ENCODE results near the gene PDE8A. TPM values are rescaled to one million over a fixed set of nuclear protein-coding genes. Genes with fewer than 3 reads are reported as not detected.

Gene PDE8A
- total RNA-seq (10 to 100 TPM; 21.5 to 33.7 (median 25.1) TPM), total RNA-seq (29.5 to 83.9 (median 50.4) reads per million in 29 experiments)
- total RNA-seq (2013), result 21.0 TPM

- H3K36me3 Mint-ChIP-seq, result no peaks in the 10 kb centered on the region
- Histone ChIP-seq H3K27ac (ENCODE audit: low read length) (peak within 1 kb of the TSS; percentile 97), H3K36me3 (ENCODE audit: control insufficient read depth in 2 of 2, extremely low read depth in 1 of 2, insufficient read depth in 1 of 2, low read length in 1 of 2) (no peaks in the 10 kb centered on the region), H3K4me1 (ENCODE audit: control insufficient read depth in 1 of 2, extremely low read depth in 1 of 2, insufficient read depth in 2 of 2, low read length in 2 of 2) (peaks cover 5 to 27% of the 10 kb centered on the region in 2 experiments), H3K9me3 (no peaks in the 10 kb centered on the region), H3K4me3 (ENCODE audit: control insufficient read depth in 1 of 2, extremely low read depth in 1 of 2, low read length in 1 of 2) (peak within 1 kb of the TSS; percentile 92 to 100), H3K27me3 (replicated peaks in 1 of 2; ENCODE audit: control insufficient read depth in 2 of 2, extremely low read depth in 1 of 2, insufficient read depth in 2 of 2, low read length in 1 of 2) (no peaks in the 10 kb centered on the region)
- H3K27ac Mint-ChIP-seq, result peak within 1 kb of the TSS; percentile 97
- peak; percentile 5 to 25 (median 17) for ATAC-seq (replicated peaks in 1 of 4)
- no peaks in the 10 kb centered on the region for H3K9me3 Mint-ChIP-seq
- no peaks in the 10 kb centered on the region for H3K27me3 Mint-ChIP-seq
- POLR2A ChIA-PET, result interaction anchor here in 1 of 2 donors (0.6 kb wide), 1 partner anchor 166 kb away, joined by 3 read pairs; no protein-coding TSS in a partner anchor
- under 1% methylated on average over 88 of the region's 95 CpGs for WGBS (ENCODE audit: insufficient coverage)
- CTCF ChIA-PET, result interaction anchor here in 1 of 2 donors (1.3 to 2.0 kb wide), 2 partner anchors 62 to 187 kb away, joined by 5 to 7 read pairs; no protein-coding TSS in a partner anchor
- H3K4me1 Mint-ChIP-seq, result peaks cover 47 to 49% (median 48%) of the 10 kb centered on the region in 3 donors
- DNase-seq, result peak in 32 of 35 experiments; percentile 10 to 74 (median 37)
- peak within 1 kb of the TSS; percentile 92 to 96 (median 95) for H3K4me3 Mint-ChIP-seq
These were observed at the start of gene PDE8A for GRCh38 chr15:84981711-84982300. PDE8A (plus strand) TSS chr15:84981856; CDS start chr15:84982163, 307 bp downstream.

DNA sequence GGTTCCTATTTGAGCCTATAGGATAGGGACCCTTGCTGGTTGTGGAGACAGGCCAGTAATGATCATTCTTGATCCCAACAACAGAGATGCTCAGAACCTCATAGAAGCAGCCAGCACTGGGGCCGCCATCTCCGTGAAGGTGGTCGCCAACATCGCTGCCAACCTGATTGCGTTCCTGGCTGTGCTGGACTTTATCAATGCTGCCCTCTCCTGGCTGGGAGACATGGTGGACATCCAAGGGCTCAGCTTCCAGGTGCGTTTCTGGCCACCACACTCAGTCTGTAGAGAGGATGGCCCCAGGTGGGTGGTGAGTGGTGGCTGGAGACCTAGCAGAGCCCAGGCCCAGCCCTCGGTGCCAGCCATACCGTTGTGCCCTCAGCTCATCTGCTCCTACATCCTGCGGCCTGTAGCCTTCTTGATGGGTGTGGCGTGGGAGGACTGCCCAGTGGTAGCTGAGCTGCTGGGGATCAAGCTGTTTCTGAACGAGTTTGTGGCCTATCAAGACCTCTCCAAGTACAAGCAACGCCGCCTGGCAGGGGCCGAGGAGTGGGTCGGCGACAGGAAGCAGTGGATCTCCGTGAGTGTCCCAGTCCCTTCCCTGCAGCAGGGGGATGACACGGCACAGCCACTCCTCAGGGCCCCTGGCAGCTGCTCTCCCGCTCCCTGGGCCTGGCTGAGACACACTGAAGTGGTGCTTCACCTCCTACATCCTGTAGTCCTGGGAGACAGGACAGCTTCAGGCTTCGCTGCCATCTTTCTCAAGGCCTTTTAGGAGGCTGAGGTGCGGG, 46.5 kb upstream of the PDE8A start:
- DNase-seq (no peak), ATAC-seq (replicated peaks in 1 of 4) (no peak)
- Histone ChIP-seq H3K27me3 (replicated peaks in 1 of 2; ENCODE audit: control insufficient read depth in 2 of 2, extremely low read depth in 1 of 2, insufficient read depth in 2 of 2, low read length in 1 of 2) (peaks cover 0 to 5% of the 10 kb centered on the region in 2 experiments), H3K36me3 (ENCODE audit: control insufficient read depth in 2 of 2, extremely low read depth in 1 of 2, insufficient read depth in 1 of 2, low read length in 1 of 2) (no peaks in the 10 kb centered on the region), H3K9me3 (no peaks in the 10 kb centered on the region), H3K4me1 (ENCODE audit: control insufficient read depth in 1 of 2, extremely low read depth in 1 of 2, insufficient read depth in 2 of 2, low read length in 2 of 2) (no peaks in the 10 kb centered on the region), H3K4me3 (ENCODE audit: control insufficient read depth in 1 of 2, extremely low read depth in 1 of 2, low read length in 1 of 2) (no peak overlapping the region), H3K27ac (ENCODE audit: low read length) (no peak overlapping the region)
- ChIA-PET POLR2A (no interaction called here), CTCF (interaction anchor here in 1 of 2 donors (0.6 kb wide), 1 partner anchor 348 kb away, joined by 3 read pairs; no protein-coding TSS in a partner anchor)
- Mint-ChIP-seq H3K27ac (no peak overlapping the region), H3K36me3 (no peaks in the 10 kb centered on the region), H3K4me3 (no peak overlapping the region), H3K27me3 (peaks cover 0 to 6% of the 10 kb centered on the region in 2 donors), H3K4me1 (peaks cover 0 to 2% (median 0%) of the 10 kb centered on the region in 3 donors), H3K9me3 (no peaks in the 10 kb centered on the region)
- 91% methylated on average over 18 of the region's 21 CpGs for WGBS (ENCODE audit: insufficient coverage)

- ATAC-seq (replicated peaks in 1 of 4) (no peak), DNase-seq (no peak)
- no peak overlapping the region for H3K27ac ChIP-seq (ENCODE audit: low read length)
- WGBS (ENCODE audit: insufficient coverage), result 20% methylated on average over 2 of the region's 5 CpGs
- peaks cover 0 to 7% of the 10 kb centered on the region in 2 experiments for H3K27me3 ChIP-seq (replicated peaks in 1 of 2; ENCODE audit: control insufficient read depth in 2 of 2, extremely low read depth in 1 of 2, insufficient read depth in 2 of 2, low read length in 1 of 2)
- Mint-ChIP-seq H3K9me3 (no peaks in the 10 kb centered on the region), H3K27me3 (peaks cover 0 to 6% of the 10 kb centered on the region in 2 donors), H3K36me3 (no peaks in the 10 kb centered on the region), H3K4me3 (no peak overlapping the region), H3K4me1 (peaks cover 0 to 2% (median 0%) of the 10 kb centered on the region in 3 donors), H3K27ac (no peak overlapping the region)
- H3K36me3 ChIP-seq (ENCODE audit: control insufficient read depth in 2 of 2, extremely low read depth in 1 of 2, insufficient read depth in 1 of 2, low read length in 1 of 2), result no peaks in the 10 kb centered on the region
- no peaks in the 10 kb centered on the region for H3K9me3 ChIP-seq
- POLR2A ChIA-PET, result interaction anchor here in 1 of 2 donors (0.6 kb wide), 1 partner anchor 650 kb away, joined by 5 read pairs; no protein-coding TSS in a partner anchor
- no peak overlapping the region for H3K4me3 ChIP-seq (ENCODE audit: control insufficient read depth in 1 of 2, extremely low read depth in 1 of 2, low read length in 1 of 2)
- CTCF ChIA-PET, result interaction anchor here (0.7 kb wide), 2 partner anchors 56 to 336 kb away, joined by 3 to 4 read pairs; no protein-coding TSS in a partner anchor
- no peaks in the 10 kb centered on the region for H3K4me1 ChIP-seq (ENCODE audit: control insufficient read depth in 1 of 2, extremely low read depth in 1 of 2, insufficient read depth in 2 of 2, low read length in 2 of 2)
These were observed 44.5 kb upstream of the PDE8A start for GRCh38 chr15:84937144-84937543.

DNA sequence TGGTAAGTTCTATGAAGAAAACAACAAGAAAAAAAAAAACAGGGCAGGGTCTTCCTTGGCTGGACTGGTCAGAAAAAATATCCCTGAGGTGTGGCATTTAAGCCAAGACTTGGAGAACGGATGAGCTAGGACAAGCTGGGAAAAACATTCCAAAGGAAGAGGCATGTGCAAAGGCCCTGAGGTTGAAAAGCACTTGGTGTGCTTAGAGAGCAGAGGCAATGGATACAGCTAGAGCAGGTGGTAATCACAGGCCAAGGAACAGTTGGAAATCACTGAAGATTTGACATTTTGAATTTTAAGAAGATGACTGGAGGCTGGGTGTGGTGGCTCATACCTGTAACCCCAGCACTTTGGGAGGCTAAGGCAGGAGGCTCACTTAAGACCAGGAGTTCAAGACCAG, 42.9 kb upstream of the PDE8A start:
- Histone ChIP-seq H3K27me3 (replicated peaks in 1 of 2; ENCODE audit: control insufficient read depth in 2 of 2, extremely low read depth in 1 of 2, insufficient read depth in 2 of 2, low read length in 1 of 2) (peaks cover 0 to 7% of the 10 kb centered on the region in 2 experiments), H3K4me1 (ENCODE audit: control insufficient read depth in 1 of 2, extremely low read depth in 1 of 2, insufficient read depth in 2 of 2, low read length in 2 of 2) (no peaks in the 10 kb centered on the region), H3K36me3 (ENCODE audit: control insufficient read depth in 2 of 2, extremely low read depth in 1 of 2, insufficient read depth in 1 of 2, low read length in 1 of 2) (no peaks in the 10 kb centered on the region), H3K9me3 (no peaks in the 10 kb centered on the region), H3K27ac (ENCODE audit: low read length) (no peak overlapping the region), H3K4me3 (ENCODE audit: control insufficient read depth in 1 of 2, extremely low read depth in 1 of 2, low read length in 1 of 2) (no peak overlapping the region)
- DNase-seq, result no peak
- CTCF ChIA-PET, result interaction anchor here in 1 of 2 donors (0.7 kb wide), 1 partner anchor 19 kb away, joined by 3 read pairs; no protein-coding TSS in a partner anchor
- H3K36me3 Mint-ChIP-seq, result no peaks in the 10 kb centered on the region
- peaks cover 0 to 2% (median 0%) of the 10 kb centered on the region in 3 donors for H3K4me1 Mint-ChIP-seq
- H3K9me3 Mint-ChIP-seq, result no peaks in the 10 kb centered on the region
- POLR2A ChIA-PET, result no interaction called here
- peaks cover 0 to 6% of the 10 kb centered on the region in 2 donors for H3K27me3 Mint-ChIP-seq
- no peak for ATAC-seq (replicated peaks in 1 of 4)
- no peak overlapping the region for H3K4me3 Mint-ChIP-seq
- 100% methylated on average over 1 of the region's 1 CpG for WGBS (ENCODE audit: insufficient coverage)
- no peak overlapping the region for H3K27ac Mint-ChIP-seq

- POLR2A ChIA-PET, result no interaction called here
- Histone ChIP-seq H3K4me3 (ENCODE audit: control insufficient read depth in 1 of 2, extremely low read depth in 1 of 2, low read length in 1 of 2) (no peak overlapping the region), H3K36me3 (ENCODE audit: control insufficient read depth in 2 of 2, extremely low read depth in 1 of 2, insufficient read depth in 1 of 2, low read length in 1 of 2) (no peaks in the 10 kb centered on the region), H3K9me3 (no peaks in the 10 kb centered on the region), H3K27ac (ENCODE audit: low read length) (no peak overlapping the region), H3K27me3 (replicated peaks in 1 of 2; ENCODE audit: control insufficient read depth in 2 of 2, extremely low read depth in 1 of 2, insufficient read depth in 2 of 2, low read length in 1 of 2) (peaks cover 0 to 7% of the 10 kb centered on the region in 2 experiments), H3K4me1 (ENCODE audit: control insufficient read depth in 1 of 2, extremely low read depth in 1 of 2, insufficient read depth in 2 of 2, low read length in 2 of 2) (no peaks in the 10 kb centered on the region)
- WGBS (ENCODE audit: insufficient coverage), result no CpG with 5 or more reads among the region's 3 CpGs
- DNase-seq (no peak), ATAC-seq (replicated peaks in 1 of 4) (no peak)
- H3K27me3 Mint-ChIP-seq, result peaks cover 0 to 6% of the 10 kb centered on the region in 2 donors
- H3K4me1 Mint-ChIP-seq, result peaks cover 0 to 2% (median 0%) of the 10 kb centered on the region in 3 donors
- no peak overlapping the region for H3K4me3 Mint-ChIP-seq
- H3K9me3 Mint-ChIP-seq, result no peaks in the 10 kb centered on the region
- H3K27ac Mint-ChIP-seq, result no peak overlapping the region
- CTCF ChIA-PET, result interaction anchor here in 1 of 2 donors (1.8 kb wide), 1 partner anchor 12 kb away, joined by 5 read pairs; no protein-coding TSS in a partner anchor
- no peaks in the 10 kb centered on the region for H3K36me3 Mint-ChIP-seq
These were observed 41.3 kb upstream of the PDE8A start for GRCh38 chr15:84940399-84940798.

DNA sequence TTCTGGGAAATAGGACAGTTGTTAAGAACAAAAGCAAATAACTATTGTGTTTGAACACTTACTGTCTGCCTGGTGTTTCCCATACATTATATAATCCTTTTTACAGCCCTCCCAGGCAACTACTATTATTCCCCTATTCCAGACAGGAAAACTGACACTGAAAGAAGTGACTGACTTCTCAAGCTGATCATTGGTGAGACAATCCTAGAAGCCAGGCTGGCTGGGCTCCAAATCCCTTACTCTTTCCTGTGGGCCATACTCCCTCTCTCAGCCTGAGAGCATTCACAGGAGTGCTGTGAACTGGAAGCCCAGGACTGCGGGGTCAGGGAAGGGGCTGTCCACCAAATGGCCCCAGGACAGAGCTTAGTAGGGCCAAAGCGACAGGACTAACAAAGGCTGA, 39.2 kb upstream of the PDE8A start:
- ATAC-seq (replicated peaks in 1 of 4) (no peak), DNase-seq (no peak)
- Histone ChIP-seq H3K4me3 (ENCODE audit: control insufficient read depth in 1 of 2, extremely low read depth in 1 of 2, low read length in 1 of 2) (no peak overlapping the region), H3K4me1 (ENCODE audit: control insufficient read depth in 1 of 2, extremely low read depth in 1 of 2, insufficient read depth in 2 of 2, low read length in 2 of 2) (no peaks in the 10 kb centered on the region), H3K9me3 (no peaks in the 10 kb centered on the region), H3K27me3 (replicated peaks in 1 of 2; ENCODE audit: control insufficient read depth in 2 of 2, extremely low read depth in 1 of 2, insufficient read depth in 2 of 2, low read length in 1 of 2) (peaks cover 0 to 14% of the 10 kb centered on the region in 2 experiments), H3K36me3 (ENCODE audit: control insufficient read depth in 2 of 2, extremely low read depth in 1 of 2, insufficient read depth in 1 of 2, low read length in 1 of 2) (no peaks in the 10 kb centered on the region), H3K27ac (ENCODE audit: low read length) (no peak overlapping the region)
- no peaks in the 10 kb centered on the region for H3K9me3 Mint-ChIP-seq
- H3K4me1 Mint-ChIP-seq, result no peaks in the 10 kb centered on the region
- no peaks in the 10 kb centered on the region for H3K36me3 Mint-ChIP-seq
- H3K27me3 Mint-ChIP-seq, result peaks cover 0 to 4% of the 10 kb centered on the region in 2 donors
- no peak overlapping the region for H3K27ac Mint-ChIP-seq
- POLR2A ChIA-PET, result no interaction called here
- no peak overlapping the region for H3K4me3 Mint-ChIP-seq
- WGBS (ENCODE audit: insufficient coverage), result 83% methylated on average over 2 of the region's 2 CpGs
- CTCF ChIA-PET, result no interaction called here

Measured in T-cell (primary cell).